HepG2 (cell line): ENCODE measurements around the gene FAM24B. TPM values are rescaled to one million over a fixed set of nuclear protein-coding genes. Genes with fewer than 3 reads are reported as not detected.

ENCODE experiments used
- ADNP ChIP-seq: sonication (generic); formaldehyde crosslinking; IDR thresholded peaks from 2 replicates; pipeline ENCODE4 v1.4.0; 2020; ENCODE audit warnings: missing genetic modification reagents
- CREB3 ChIP-seq: sonication (generic); formaldehyde crosslinking; IDR thresholded peaks from 2 replicates; pipeline ENCODE4 v1.5.0; 2020; ENCODE audit warnings: missing genetic modification reagents
- ETV6 ChIP-seq: sonication (generic); formaldehyde crosslinking; conservative IDR thresholded peaks from 2 replicates; pipeline ENCODE4 v1.4.0; 2020; ENCODE audit warnings: missing genetic modification reagents
- FOXO4 ChIP-seq: sonication (generic); formaldehyde crosslinking; conservative IDR thresholded peaks from 2 replicates; pipeline ENCODE4 v1.8.1; 2023; ENCODE audit warnings: missing genetic modification reagents
- KLF16 ChIP-seq, 2 experiments: sonication (generic) in 1 of 2; formaldehyde crosslinking in 1 of 2; IDR thresholded peaks; 2 replicates each; pipeline versions ENCODE4 v1.6.1 to v1.8.0; 2016 to 2023; ENCODE audit warnings: missing genetic modification reagents in 2 of 2, missing compliant biosample characterization in 1 of 2
- KMT2B ChIP-seq: IDR thresholded peaks from 2 replicates; pipeline ENCODE4 v1.6.1; 2016; ENCODE audit warnings: missing genetic modification reagents, missing compliant biosample characterization
- NR0B2 ChIP-seq: sonication (generic); formaldehyde crosslinking; IDR thresholded peaks from 2 replicates; pipeline ENCODE4 v1.4.0; 2020; ENCODE audit warnings: mild to moderate bottlenecking, missing genetic modification reagents
- SOX5 ChIP-seq: IDR thresholded peaks from 2 replicates; pipeline ENCODE4 v1.6.1; 2016; ENCODE audit warnings: borderline replicate concordance
- SP5 ChIP-seq: IDR thresholded peaks from 2 replicates; pipeline ENCODE4 v1.6.1; 2016; ENCODE audit warnings: low read depth, borderline replicate concordance
- TRIM22 ChIP-seq: fragments of 450-650 bp; IDR thresholded peaks from 2 replicates; pipeline ENCODE4 v1.6.1; 2017
- ZBTB7B ChIP-seq: sonication (generic); formaldehyde crosslinking; IDR thresholded peaks from 2 replicates; pipeline ENCODE4 v1.4.0; 2020; ENCODE audit warnings: missing genetic modification reagents
- ZFAT ChIP-seq: sonication (generic); formaldehyde crosslinking; conservative IDR thresholded peaks from 2 replicates; pipeline ENCODE4 v1.8.1; 2023; ENCODE audit warnings: missing genetic modification reagents, inconsistent platforms
- ZHX2 ChIP-seq, 2 experiments: sonication (generic) in 1 of 2; formaldehyde crosslinking in 1 of 2; IDR thresholded peaks; 2 replicates each; pipeline versions ENCODE4 v1.6.1 to v1.9.0; 2014 to 2022; ENCODE audit warnings: antibody characterized with exemption in 1 of 2, borderline replicate concordance in 1 of 2, inconsistent platforms in 1 of 2, low read depth in 1 of 2, missing genetic modification reagents in 1 of 2
- ZNF552 ChIP-seq: sonication (generic); formaldehyde crosslinking; IDR thresholded peaks from 2 replicates; pipeline ENCODE4 v1.9.0; 2022; ENCODE audit warnings: missing genetic modification reagents, mild to moderate bottlenecking, borderline replicate concordance
- ZNF564 ChIP-seq: sonication (generic); formaldehyde crosslinking; IDR thresholded peaks from 2 replicates; pipeline ENCODE4 v1.8.1; 2023; ENCODE audit warnings: mild to moderate bottlenecking, missing genetic modification reagents
- ZNF644 ChIP-seq: IDR thresholded peaks from 2 replicates; pipeline ENCODE4 v1.6.1; 2016; ENCODE audit warnings: low read depth
- ZUFSP ChIP-seq: sonication (generic); formaldehyde crosslinking; IDR thresholded peaks from 2 replicates; pipeline ENCODE4 v1.9.0; 2021; ENCODE audit warnings: missing genetic modification reagents, mild to moderate bottlenecking, borderline replicate concordance
- polyA plus RNA-seq, 8 experiments: library from polyadenylated mRNA; depleted of rRNA in 3 of 8; stranded (reverse) in 7 of 8; unstranded in 1 of 8; fragments of >200 nt; fragmentation: Illumina TruSeq in 4 of 8; extraction: Trizol in 4 of 8; gene quantifications; 2 replicates each; pipeline versions ENCODE4 v1.2.1 to v1.2.3, GENCODE V29; 2011 to 2016; ENCODE audit warnings: low read depth in 4 of 8, missing spikeins in 1 of 8, mixed read lengths in 1 of 8; ENCODE audit not compliant: insufficient read depth in 1 of 8
- total RNA-seq, 5 experiments: library from RNA; depleted of rRNA; stranded (reverse); fragments of >200 nt; fragmentation: Illumina TruSeq; extraction: Trizol; gene quantifications; 2 replicates each; pipeline ENCODE4 v1.2.3, GENCODE V29; 2016; ENCODE audit warnings: low read depth in 1 of 5

The FAM24B gene
- total and polyA plus RNA-seq, 2 of the 13 experiments (the other 11 are each of a cell fraction or from before 2014, with no cell fraction given), result 1.9 to 3.0 TPM

GRCh38 chr10:122911889-122912484 lies 32.6 kb upstream of the FAM24B start (continued):
- peak; percentile 90 for TF ChIP-seq SOX5
- peak; percentile 86 for TF ChIP-seq ADNP (CRISPR knock-in tag)
- peak; percentile 98 for TF ChIP-seq ZFAT (CRISPR knock-in tag)
- TF ChIP-seq KLF16 (CRISPR knock-in tag; IDR thresholded peaks at IDR 0.05), result peak; percentile 99 to 100
- peak; percentile 100 for TF ChIP-seq CREB3
- peak; percentile 100 for TF ChIP-seq NR0B2 (CRISPR knock-in tag)
- TF ChIP-seq FOXO4 (CRISPR knock-in tag), result peak; percentile 100
- TF ChIP-seq ZNF552 (CRISPR knock-in tag), result peak; percentile 100
- peak; percentile 99 for TF ChIP-seq ZNF564
- no peak for TF ChIP-seq ZHX2 (IDR thresholded peaks at IDR 0.05; ENCODE audit: low read depth)
- peak; percentile 100 for TF ChIP-seq ZHX2 (CRISPR knock-in tag; IDR thresholded peaks at IDR 0.05; ENCODE audit: borderline replicate concordance)
- TF ChIP-seq ZNF644 (CRISPR knock-in tag), result peak; percentile 97
- TF ChIP-seq ZBTB7B (CRISPR knock-in tag), result peak; percentile 100
- peak; percentile 98; the same call in 1 of the 2 replicates for TF ChIP-seq ZUFSP (CRISPR knock-in tag)
- TF ChIP-seq TRIM22, result no peak
- TF ChIP-seq KMT2B (CRISPR knock-in tag), result peak; percentile 99
- TF ChIP-seq ETV6 (CRISPR knock-in tag), result peak; percentile 100
- peak; percentile 93 for TF ChIP-seq SP5
